Thymus (tissue), 11 donors: ENCODE results near the gene ZBBX. TPM values are rescaled to one million over a fixed set of nuclear protein-coding genes. Genes with fewer than 3 reads are reported as not detected.

Experiments
- DNase-seq, 9 donors: peaks; one replicate each; pipeline ENCODE4 v3.0.0-alpha.2; 2013; ENCODE audit warnings: low spot score in 9 of 9, low read depth in 6 of 9, missing footprints in 1 of 9
- H3K27ac ChIP-seq, 2 donors: one replicate each; pipeline ENCODE4 v1.5.1; 2013; ENCODE audit warnings: control low read depth in 1 of 2, low read depth in 1 of 2, low read length in 1 of 2, mild to moderate bottlenecking in 1 of 2, moderate library complexity in 1 of 2
- H3K27me3 ChIP-seq, 2 donors: one replicate each; pipeline ENCODE4 v1.5.1; 2013; ENCODE audit warnings: low read length in 1 of 2; ENCODE audit not compliant: control insufficient read depth in 2 of 2, insufficient read depth in 1 of 2
- H3K36me3 ChIP-seq, 2 donors: one replicate each; pipeline ENCODE4 v1.5.1; 2013; ENCODE audit warnings: low read length in 1 of 2, mild to moderate bottlenecking in 1 of 2, moderate library complexity in 1 of 2; ENCODE audit not compliant: control insufficient read depth in 2 of 2, insufficient read depth in 2 of 2
- H3K4me1 ChIP-seq, 2 donors: one replicate each; pipeline ENCODE4 v1.5.1; 2013; ENCODE audit warnings: low read length in 2 of 2; ENCODE audit not compliant: control insufficient read depth in 2 of 2, insufficient read depth in 2 of 2
- H3K4me3 ChIP-seq, 2 donors: one replicate each; pipeline ENCODE4 v1.5.1; 2013; ENCODE audit warnings: low read length in 2 of 2, control low read depth in 1 of 2, mild to moderate bottlenecking in 1 of 2
- H3K9me3 ChIP-seq, 2 donors: one replicate each; pipeline ENCODE4 v1.5.1; 2013; ENCODE audit warnings: low read length in 1 of 2, mild to moderate bottlenecking in 1 of 2; ENCODE audit not compliant: control insufficient read depth in 2 of 2, insufficient read depth in 1 of 2
- WGBS: extraction: QIAGEN DNeasy Blood & Tissue Kit; methylation state at CpG from one replicate; pipeline ENCODE4 v1.1.7; 2013; 5-methylcytosine and 5-hydroxymethylcytosine counted together
- polyA plus RNA-seq: library from polyadenylated mRNA; stranded (reverse); fragments of 200-250 nt; gene quantifications from one replicate; pipeline ENCODE4 v1.2.3, GENCODE V29; 2013
- total RNA-seq: library from RNA; stranded (reverse); fragments of 120-200 nt; gene quantifications from one replicate; pipeline ENCODE4 v1.2.4, GENCODE V29; 2013
- donor health status: healthy.

ZBBX gene
- total and polyA plus RNA-seq, 2 donors = 0.52 to 0.57 TPM

- no peak overlapping the region for H3K4me3 ChIP-seq
Measured at GRCh38 chr3:167330993-167331785, 48.9 kb downstream of the ZBBX start.

GRCh38 chr3:167323572-167323971, 56.5 kb downstream of the ZBBX start:
- WGBS = 86% methylated on average over 2 of the region's 2 CpGs
- DNase-seq = no peak
- Histone ChIP-seq H3K27ac (no peak overlapping the region), H3K9me3 (no peaks in the 10 kb centered on the region), H3K27me3 (no peaks in the 10 kb centered on the region), H3K4me1 (no peaks in the 10 kb centered on the region), H3K4me3 (no peak overlapping the region), H3K36me3 (no peaks in the 10 kb centered on the region)

More at GRCh38 chr3:167330993-167331785, 48.9 kb downstream of the ZBBX start:
- Histone ChIP-seq H3K27me3 (no peaks in the 10 kb centered on the region), H3K4me1 (no peaks in the 10 kb centered on the region), H3K9me3 (no peaks in the 10 kb centered on the region), H3K27ac (no peak overlapping the region), H3K36me3 (no peaks in the 10 kb centered on the region)
- WGBS = 93% methylated on average over 5 of the region's 5 CpGs
- no peak for DNase-seq

GRCh38 chr3:167318996-167319615, 61.0 kb downstream of the ZBBX start:
- Histone ChIP-seq H3K36me3 (no peaks in the 10 kb centered on the region), H3K4me3 (no peak overlapping the region), H3K27me3 (no peaks in the 10 kb centered on the region), H3K9me3 (no peaks in the 10 kb centered on the region), H3K27ac (no peak overlapping the region), H3K4me1 (no peaks in the 10 kb centered on the region)
- no peak for DNase-seq
- 55% methylated on average over 2 of the region's 2 CpGs for WGBS

- no peaks in the 10 kb centered on the region for H3K36me3 ChIP-seq
- H3K4me1 ChIP-seq = no peaks in the 10 kb centered on the region
- H3K9me3 ChIP-seq = no peaks in the 10 kb centered on the region
- peak in 2 of 9 donors; percentile 0 to 2 for DNase-seq
- H3K27ac ChIP-seq = no peak overlapping the region
- H3K27me3 ChIP-seq = no peaks in the 10 kb centered on the region
- 21% methylated on average over 2 of the region's 2 CpGs for WGBS
- no peak overlapping the region for H3K4me3 ChIP-seq
Measured at GRCh38 chr3:167318306-167318705, 61.8 kb downstream of the ZBBX start.

- Histone ChIP-seq H3K4me1 (no peaks in the 10 kb centered on the region), H3K36me3 (no peaks in the 10 kb centered on the region), H3K9me3 (no peaks in the 10 kb centered on the region), H3K27me3 (no peaks in the 10 kb centered on the region), H3K4me3 (no peak overlapping the region), H3K27ac (no peak overlapping the region)
- 96% methylated on average over 1 of the region's 1 CpG for WGBS
- no peak for DNase-seq
Measured at GRCh38 chr3:167306319-167306718, 73.8 kb downstream of the ZBBX start.

GRCh38 chr3:167305340-167305890, 74.7 kb downstream of the ZBBX start:
- Histone ChIP-seq H3K9me3 (no peaks in the 10 kb centered on the region), H3K27ac (no peak overlapping the region), H3K4me3 (no peak overlapping the region), H3K27me3 (no peaks in the 10 kb centered on the region), H3K4me1 (no peaks in the 10 kb centered on the region), H3K36me3 (no peaks in the 10 kb centered on the region)
- no peak for DNase-seq
- 0% methylated on average over 1 of the region's 1 CpG for WGBS

GRCh38 chr3:167304077-167304476, 76.0 kb downstream of the ZBBX start:
- no peaks in the 10 kb centered on the region for H3K27me3 ChIP-seq
- 88% methylated on average over 3 of the region's 3 CpGs for WGBS
- DNase-seq = no peak
- no peak overlapping the region for H3K4me3 ChIP-seq
- no peaks in the 10 kb centered on the region for H3K36me3 ChIP-seq
- H3K27ac ChIP-seq = no peak overlapping the region
- H3K4me1 ChIP-seq = no peaks in the 10 kb centered on the region
- no peaks in the 10 kb centered on the region for H3K9me3 ChIP-seq

- H3K9me3 ChIP-seq = no peaks in the 10 kb centered on the region
- H3K36me3 ChIP-seq = no peaks in the 10 kb centered on the region
- no peak overlapping the region for H3K27ac ChIP-seq
- DNase-seq = no peak
- H3K4me3 ChIP-seq = no peak overlapping the region
- H3K27me3 ChIP-seq = no peaks in the 10 kb centered on the region
- no peaks in the 10 kb centered on the region for H3K4me1 ChIP-seq
- WGBS = 88% methylated on average over 2 of the region's 2 CpGs
Measured at GRCh38 chr3:167302678-167303077, 77.4 kb downstream of the ZBBX start.

- DNase-seq = no peak
- H3K27me3 ChIP-seq = no peaks in the 10 kb centered on the region
- no peaks in the 10 kb centered on the region for H3K36me3 ChIP-seq
- no peak overlapping the region for H3K4me3 ChIP-seq
- H3K27ac ChIP-seq = no peak overlapping the region
- H3K9me3 ChIP-seq = no peaks in the 10 kb centered on the region
- H3K4me1 ChIP-seq = no peaks in the 10 kb centered on the region
Measured at GRCh38 chr3:167300207-167300606, 79.9 kb downstream of the ZBBX start.
